Measurements from ENCODE around the gene NACA. TPM values are rescaled to one million over a fixed set of nuclear protein-coding genes. Genes with fewer than 3 reads are reported as not detected.

Gene NACA
- polyA plus RNA-seq, 1 donor (not counting 4 experiments of a cell fraction or from before 2014, with no cell fraction given): 953 TPM

DNA sequence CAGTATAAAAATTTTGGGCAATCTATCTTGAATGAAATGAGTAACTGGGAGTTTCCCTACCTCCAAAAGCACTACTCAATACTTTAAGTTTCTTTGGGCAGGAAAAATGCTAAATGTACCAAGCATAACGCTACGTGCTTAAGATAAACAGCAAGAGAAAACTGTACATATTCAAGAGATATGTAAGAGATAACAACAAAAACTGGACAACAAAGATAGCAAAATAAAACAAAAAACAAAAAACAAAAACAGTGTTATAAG is 57.0 kb downstream of the NACA start:
- Histone ChIP-seq H3K4me1 (ENCODE audit: control insufficient read depth, extremely low read depth, insufficient read depth, low read length) (peaks cover 6% of the 10 kb centered on the region), H3K79me2 (ENCODE audit: control insufficient read depth, insufficient read depth, low read length) (peaks cover 44% of the 10 kb centered on the region), H3K9me3 (ENCODE audit: control insufficient read depth, low read depth, low read length) (no peaks in the 10 kb centered on the region), H3K9me1 (ENCODE audit: control insufficient read depth, extremely low read depth, insufficient read depth, low read length) (no peaks in the 10 kb centered on the region), H4K20me1 (ENCODE audit: control insufficient read depth, extremely low read depth, insufficient read depth, low read length) (peaks cover 2% of the 10 kb centered on the region), H3K27me3 (ENCODE audit: control insufficient read depth, extremely low read depth, insufficient read depth, low read length) (no peaks in the 10 kb centered on the region), H3K4me3 (ENCODE audit: control insufficient read depth in 2 of 3, extremely low read depth in 1 of 3, insufficient read depth in 2 of 3, low read depth in 1 of 3, low read length in 3 of 3) (no peak overlapping the region), H3K9ac (ENCODE audit: control insufficient read depth, extremely low read depth, insufficient read depth, low read length) (no peak overlapping the region), H3K36me3 (ENCODE audit: control insufficient read depth in 2 of 2, extremely low read depth in 1 of 2, insufficient read depth in 2 of 2, low read length in 2 of 2) (peaks cover 31 to 47% of the 10 kb centered on the region in 2 experiments), H3K4me2 (ENCODE audit: control insufficient read depth, extremely low read depth, insufficient read depth, low read depth, low read length) (no peak overlapping the region), H2AFZ (ENCODE audit: control insufficient read depth, low read length) (no peak overlapping the region), H3K27ac (ENCODE audit: control insufficient read depth, insufficient read depth, low read length) (no peak overlapping the region)
- dilution Hi-C loops (cut with MboI; ENCODE audit: extremely low pct_ligation_motif_present, low sequenced_read_pairs): no loop called here
- TF ChIP-seq, protein P1, sequence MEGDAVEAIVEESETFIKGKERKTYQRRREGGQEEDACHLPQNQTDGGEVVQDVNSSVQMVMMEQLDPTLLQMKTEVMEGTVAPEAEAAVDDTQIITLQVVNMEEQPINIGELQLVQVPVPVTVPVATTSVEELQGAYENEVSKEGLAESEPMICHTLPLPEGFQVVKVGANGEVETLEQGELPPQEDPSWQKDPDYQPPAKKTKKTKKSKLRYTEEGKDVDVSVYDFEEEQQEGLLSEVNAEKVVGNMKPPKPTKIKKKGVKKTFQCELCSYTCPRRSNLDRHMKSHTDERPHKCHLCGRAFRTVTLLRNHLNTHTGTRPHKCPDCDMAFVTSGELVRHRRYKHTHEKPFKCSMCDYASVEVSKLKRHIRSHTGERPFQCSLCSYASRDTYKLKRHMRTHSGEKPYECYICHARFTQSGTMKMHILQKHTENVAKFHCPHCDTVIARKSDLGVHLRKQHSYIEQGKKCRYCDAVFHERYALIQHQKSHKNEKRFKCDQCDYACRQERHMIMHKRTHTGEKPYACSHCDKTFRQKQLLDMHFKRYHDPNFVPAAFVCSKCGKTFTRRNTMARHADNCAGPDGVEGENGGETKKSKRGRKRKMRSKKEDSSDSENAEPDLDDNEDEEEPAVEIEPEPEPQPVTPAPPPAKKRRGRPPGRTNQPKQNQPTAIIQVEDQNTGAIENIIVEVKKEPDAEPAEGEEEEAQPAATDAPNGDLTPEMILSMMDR (optimal IDR thresholded peaks at IDR 0.05 in 1 of 3, IDR thresholded peaks at IDR 0.05 in 1 of 3, conservative IDR thresholded peaks at IDR 0.05 in 1 of 3; ENCODE audit: extremely low read depth in 1 of 3, insufficient read depth in 2 of 3, low read length in 3 of 3): no peak
- no peak for TF ChIP-seq EZH2 (IDR thresholded peaks at IDR 0.05; ENCODE audit: low read length)
- DNase-seq (ENCODE audit: low read depth, low spot score): no peak
- FAIRE-seq: no peak

Small RNA genes within 50 kb of the gene (small RNA-seq; reads per million reads assigned to genes)
- 0 to 0.07 (median 0) reads per million in 3 experiments for gene RN7SL809P (ENCODE audit: insufficient read length in 3 of 3, low read depth in 3 of 3, low replicate concordance in 1 of 3)

Other genes starting within 250 kb of the NACA start
- 0.63 to 0.87 TPM (median 0.68 TPM) in 3 replicates for gene GLS2, start 237.1 kb downstream of the NACA start, polyA plus RNA-seq
- 46.2 to 83.0 TPM (median 64.5 TPM) in 3 replicates for gene RBMS2, start 203.5 kb downstream of the NACA start, polyA plus RNA-seq
- gene BAZ2A, start 95.0 kb downstream of the NACA start, polyA plus RNA-seq: 55.7 to 63.7 TPM (median 56.6 TPM) in 3 replicates
- gene ATP5F1B, start 79.3 kb downstream of the NACA start, polyA plus RNA-seq: 1,041 to 1,488 TPM (median 1,355 TPM) in 3 replicates
- gene PTGES3, start 37.0 kb downstream of the NACA start, polyA plus RNA-seq: 53.0 to 136 TPM (median 112 TPM) in 3 replicates
- gene PRIM1, start 27.0 kb upstream of the NACA start, polyA plus RNA-seq: 2.7 to 12.0 TPM (median 10.1 TPM) in 3 replicates
- gene HSD17B6, start 38.0 kb upstream of the NACA start, polyA plus RNA-seq: 0.21 to 1.3 TPM (median 0.45 TPM) in 3 replicates
- 1.3 to 2.4 TPM (median 1.3 TPM) in 3 replicates for gene SDR9C7, start 209.1 kb upstream of the NACA start, polyA plus RNA-seq
- 0.10 to 0.30 TPM (median 0.21 TPM) in 3 replicates for gene RDH16, start 232.3 kb upstream of the NACA start, polyA plus RNA-seq